ENCODE measurements around the gene SOX8. TPM values are rescaled to one million over a fixed set of nuclear protein-coding genes. Genes with fewer than 3 reads are reported as not detected.

The SOX8 gene
- total RNA-seq, 5 donors from 2014 or later (not counting 1 experiment from before 2014, with no cell fraction given): 4.7 to 5.9 (median 5.1) TPM

DNA sequence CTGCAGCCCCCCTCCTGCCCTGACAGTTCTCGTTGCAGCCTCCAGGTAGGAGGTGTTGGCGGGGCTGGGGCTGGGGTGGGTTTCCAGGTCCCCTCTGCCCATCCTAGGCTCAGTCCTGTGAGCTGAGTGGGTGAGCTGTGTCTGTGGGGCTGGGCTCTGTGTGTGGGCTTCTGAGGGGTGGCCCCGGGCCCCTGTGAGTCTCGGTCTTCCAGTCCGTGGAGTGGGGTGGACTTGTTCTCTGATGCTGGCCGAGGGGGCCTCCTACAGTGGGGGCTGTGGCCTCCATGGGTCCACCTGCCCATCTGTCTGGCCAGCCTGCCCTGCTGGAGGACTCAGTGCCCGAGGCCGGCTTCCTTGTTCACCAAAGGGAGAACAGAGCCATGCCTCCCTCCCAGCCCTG lies 32.7 kb downstream of the SOX8 start:
- CTCF ChIA-PET: no interaction called here
- no peaks in the 10 kb centered on the region for H3K36me3 Mint-ChIP-seq
- Histone ChIP-seq H3K27ac (ENCODE audit: low read length) (no peak overlapping the region), H3K4me1 (ENCODE audit: control insufficient read depth in 1 of 2, extremely low read depth in 1 of 2, insufficient read depth in 2 of 2, low read length in 2 of 2) (peaks cover 0 to 17% of the 10 kb centered on the region in 2 experiments), H3K36me3 (ENCODE audit: control insufficient read depth in 2 of 2, extremely low read depth in 1 of 2, insufficient read depth in 1 of 2, low read length in 1 of 2) (no peaks in the 10 kb centered on the region), H3K4me3 (ENCODE audit: control insufficient read depth in 1 of 2, extremely low read depth in 1 of 2, low read length in 1 of 2) (no peak overlapping the region), H3K27me3 (replicated peaks in 1 of 2; ENCODE audit: control insufficient read depth in 2 of 2, extremely low read depth in 1 of 2, insufficient read depth in 2 of 2, low read length in 1 of 2) (peaks cover 0 to 29% of the 10 kb centered on the region in 2 experiments), H3K9me3 (no peaks in the 10 kb centered on the region)
- no peak overlapping the region for H3K27ac Mint-ChIP-seq
- no peak for ATAC-seq (replicated peaks in 1 of 4)
- H3K4me3 Mint-ChIP-seq: no peak overlapping the region
- POLR2A ChIA-PET: no interaction called here
- peaks cover 0 to 6% of the 10 kb centered on the region in 2 donors for H3K27me3 Mint-ChIP-seq
- no peak for DNase-seq
- 86% methylated on average over 5 of the region's 8 CpGs for WGBS (ENCODE audit: insufficient coverage)
- H3K9me3 Mint-ChIP-seq: no peaks in the 10 kb centered on the region
- peaks cover 2 to 4% (median 4%) of the 10 kb centered on the region in 3 donors for H3K4me1 Mint-ChIP-seq

- H3K36me3 Mint-ChIP-seq: no peaks in the 10 kb centered on the region
- Histone ChIP-seq H3K4me1 (ENCODE audit: control insufficient read depth in 1 of 2, extremely low read depth in 1 of 2, insufficient read depth in 2 of 2, low read length in 2 of 2) (peaks cover 0 to 10% of the 10 kb centered on the region in 2 experiments), H3K27me3 (replicated peaks in 1 of 2; ENCODE audit: control insufficient read depth in 2 of 2, extremely low read depth in 1 of 2, insufficient read depth in 2 of 2, low read length in 1 of 2) (peaks cover 0 to 24% of the 10 kb centered on the region in 2 experiments), H3K4me3 (ENCODE audit: control insufficient read depth in 1 of 2, extremely low read depth in 1 of 2, low read length in 1 of 2) (no peak overlapping the region), H3K36me3 (ENCODE audit: control insufficient read depth in 2 of 2, extremely low read depth in 1 of 2, insufficient read depth in 1 of 2, low read length in 1 of 2) (no peaks in the 10 kb centered on the region), H3K27ac (ENCODE audit: low read length) (no peak overlapping the region), H3K9me3 (no peaks in the 10 kb centered on the region)
- no peak overlapping the region for H3K4me3 Mint-ChIP-seq
- peaks cover 0 to 6% of the 10 kb centered on the region in 2 donors for H3K27me3 Mint-ChIP-seq
- H3K4me1 Mint-ChIP-seq: peaks cover 0 to 2% (median 0%) of the 10 kb centered on the region in 3 donors
- POLR2A ChIA-PET: no interaction called here
- no peak overlapping the region for H3K27ac Mint-ChIP-seq
- WGBS (ENCODE audit: insufficient coverage): 91% methylated on average over 22 of the region's 22 CpGs
- H3K9me3 Mint-ChIP-seq: no peaks in the 10 kb centered on the region
- DNase-seq (no peak), ATAC-seq (replicated peaks in 1 of 4) (no peak)
- CTCF ChIA-PET: no interaction called here
Observed at GRCh38 chr16:1014771-1015495, 33.4 kb downstream of the SOX8 start.

DNA sequence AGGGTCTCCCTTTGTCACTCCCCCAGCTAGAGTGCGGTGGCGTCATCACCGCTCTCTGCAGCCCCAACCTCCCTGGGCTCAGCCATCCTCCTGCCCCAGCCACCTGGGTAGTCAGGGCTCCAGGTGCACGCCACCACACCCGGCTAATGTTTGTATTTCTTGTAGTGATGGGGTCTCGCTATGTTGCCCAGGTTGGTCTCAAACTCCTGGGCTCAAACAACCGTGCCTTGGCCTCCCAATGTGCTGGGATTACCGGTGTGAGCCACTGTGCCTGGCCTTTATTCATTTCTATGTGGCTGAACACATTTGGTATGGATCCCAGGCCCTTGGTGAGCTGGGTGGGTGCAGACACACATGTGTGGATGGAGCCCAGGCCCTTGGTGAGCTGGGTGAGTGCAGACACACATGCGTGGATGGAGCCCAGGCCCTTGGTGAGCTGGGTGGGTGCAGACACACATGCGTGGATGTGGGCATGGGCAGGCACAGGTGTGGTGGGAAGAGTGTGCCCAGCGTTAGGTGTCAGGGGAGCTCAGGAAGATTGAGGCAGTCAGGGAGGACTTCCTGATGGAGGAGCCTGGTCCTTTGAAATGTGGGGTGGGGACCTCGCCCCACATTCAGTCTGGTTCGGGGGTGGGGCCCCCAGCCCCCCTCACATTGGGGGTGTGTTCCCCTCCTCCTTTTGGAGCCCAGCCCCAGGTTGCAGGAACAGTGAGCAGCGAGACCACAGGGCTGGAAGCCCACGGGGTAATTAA lies 37.1 kb downstream of the SOX8 start:
- H3K36me3 Mint-ChIP-seq: no peaks in the 10 kb centered on the region
- H3K4me3 Mint-ChIP-seq: no peak overlapping the region
- Histone ChIP-seq H3K9me3 (no peaks in the 10 kb centered on the region), H3K27ac (ENCODE audit: low read length) (no peak overlapping the region), H3K4me1 (ENCODE audit: control insufficient read depth in 1 of 2, extremely low read depth in 1 of 2, insufficient read depth in 2 of 2, low read length in 2 of 2) (no peaks in the 10 kb centered on the region), H3K4me3 (ENCODE audit: control insufficient read depth in 1 of 2, extremely low read depth in 1 of 2, low read length in 1 of 2) (no peak overlapping the region), H3K36me3 (ENCODE audit: control insufficient read depth in 2 of 2, extremely low read depth in 1 of 2, insufficient read depth in 1 of 2, low read length in 1 of 2) (no peaks in the 10 kb centered on the region), H3K27me3 (replicated peaks in 1 of 2; ENCODE audit: control insufficient read depth in 2 of 2, extremely low read depth in 1 of 2, insufficient read depth in 2 of 2, low read length in 1 of 2) (peaks cover 0 to 35% of the 10 kb centered on the region in 2 experiments)
- ChIA-PET CTCF (no interaction called here), POLR2A (no interaction called here)
- H3K9me3 Mint-ChIP-seq: no peaks in the 10 kb centered on the region
- no peak overlapping the region for H3K27ac Mint-ChIP-seq
- 86% methylated on average over 9 of the region's 15 CpGs for WGBS (ENCODE audit: insufficient coverage)
- H3K4me1 Mint-ChIP-seq: no peaks in the 10 kb centered on the region
- DNase-seq (no peak), ATAC-seq (replicated peaks in 1 of 4) (no peak)
- H3K27me3 Mint-ChIP-seq: no peaks in the 10 kb centered on the region

DNA sequence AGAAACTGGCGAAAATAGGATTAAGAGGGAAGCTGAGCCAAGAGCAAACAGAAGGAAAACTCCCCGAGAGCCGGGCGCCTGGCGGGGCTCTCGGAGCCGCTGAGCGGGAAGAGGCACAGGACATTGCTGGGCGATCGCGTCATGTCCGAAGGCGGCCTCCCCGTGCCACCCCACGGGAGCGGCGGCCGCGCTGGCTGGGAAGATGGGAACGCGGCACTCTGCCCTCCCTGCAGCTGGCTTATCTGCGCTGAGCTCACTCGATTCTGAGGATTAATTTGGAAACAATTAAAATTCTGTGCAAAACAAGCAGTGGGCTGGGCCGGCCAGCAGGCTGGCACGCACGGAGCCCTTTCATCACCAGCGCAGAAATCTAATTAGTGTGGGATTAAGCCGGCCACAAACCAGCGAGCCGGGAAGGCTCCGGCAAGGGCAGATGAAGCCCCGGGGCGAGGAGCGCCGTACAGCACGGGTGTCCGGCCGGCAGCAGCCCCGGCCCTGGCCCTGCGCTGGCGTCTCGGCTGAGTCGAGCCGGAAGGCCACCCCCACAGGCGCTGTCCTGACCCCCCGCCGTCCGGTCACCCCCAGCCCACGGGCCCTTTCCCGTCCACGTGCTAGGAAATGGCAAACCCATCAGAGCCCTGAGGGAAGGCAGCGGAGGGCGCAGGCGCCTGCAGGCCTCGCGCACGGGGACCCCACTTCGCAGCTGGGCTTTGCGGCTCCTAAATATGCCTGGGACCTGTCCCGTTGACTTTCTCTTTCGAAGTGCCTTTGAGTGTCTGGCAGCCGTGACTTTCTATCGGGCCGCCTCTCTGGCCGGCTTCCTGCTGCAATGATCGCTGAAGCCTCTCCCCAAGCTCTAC lies 37.9 kb downstream of the SOX8 start:
- ChIA-PET POLR2A (no interaction called here), CTCF (no interaction called here)
- no peak overlapping the region for H3K27ac Mint-ChIP-seq
- Histone ChIP-seq H3K27me3 (replicated peaks in 1 of 2; ENCODE audit: control insufficient read depth in 2 of 2, extremely low read depth in 1 of 2, insufficient read depth in 2 of 2, low read length in 1 of 2) (peaks cover 0 to 44% of the 10 kb centered on the region in 2 experiments), H3K36me3 (ENCODE audit: control insufficient read depth in 2 of 2, extremely low read depth in 1 of 2, insufficient read depth in 1 of 2, low read length in 1 of 2) (no peaks in the 10 kb centered on the region), H3K4me1 (ENCODE audit: control insufficient read depth in 1 of 2, extremely low read depth in 1 of 2, insufficient read depth in 2 of 2, low read length in 2 of 2) (no peaks in the 10 kb centered on the region), H3K4me3 (ENCODE audit: control insufficient read depth in 1 of 2, extremely low read depth in 1 of 2, low read length in 1 of 2) (no peak overlapping the region), H3K27ac (ENCODE audit: low read length) (no peak overlapping the region), H3K9me3 (no peaks in the 10 kb centered on the region)
- no peaks in the 10 kb centered on the region for H3K9me3 Mint-ChIP-seq
- no peaks in the 10 kb centered on the region for H3K36me3 Mint-ChIP-seq
- 89% methylated on average over 65 of the region's 66 CpGs for WGBS (ENCODE audit: insufficient coverage)
- no peak overlapping the region for H3K4me3 Mint-ChIP-seq
- H3K27me3 Mint-ChIP-seq: no peaks in the 10 kb centered on the region
- ATAC-seq (replicated peaks in 1 of 4) (no peak), DNase-seq (no peak)
- no peaks in the 10 kb centered on the region for H3K4me1 Mint-ChIP-seq

GRCh38 chr16:1020091-1020399 lies 38.5 kb downstream of the SOX8 start:
- no peak overlapping the region for H3K27ac Mint-ChIP-seq
- H3K4me3 Mint-ChIP-seq: no peak overlapping the region
- no peaks in the 10 kb centered on the region for H3K9me3 Mint-ChIP-seq
- DNase-seq: no peak
- H3K4me1 Mint-ChIP-seq: no peaks in the 10 kb centered on the region
- H3K27me3 Mint-ChIP-seq: peaks cover 0 to 2% of the 10 kb centered on the region in 2 donors
- no peak overlapping the region for H3K4me3 ChIP-seq (ENCODE audit: control insufficient read depth in 1 of 2, extremely low read depth in 1 of 2, low read length in 1 of 2)
- H3K36me3 ChIP-seq (ENCODE audit: control insufficient read depth in 2 of 2, extremely low read depth in 1 of 2, insufficient read depth in 1 of 2, low read length in 1 of 2): no peaks in the 10 kb centered on the region
- POLR2A ChIA-PET: no interaction called here
- no peaks in the 10 kb centered on the region for H3K36me3 Mint-ChIP-seq
- H3K27me3 ChIP-seq (replicated peaks in 1 of 2; ENCODE audit: control insufficient read depth in 2 of 2, extremely low read depth in 1 of 2, insufficient read depth in 2 of 2, low read length in 1 of 2): peaks cover 0 to 49% of the 10 kb centered on the region in 2 experiments
- no peaks in the 10 kb centered on the region for H3K9me3 ChIP-seq
- H3K4me1 ChIP-seq (ENCODE audit: control insufficient read depth in 1 of 2, extremely low read depth in 1 of 2, insufficient read depth in 2 of 2, low read length in 2 of 2): no peaks in the 10 kb centered on the region
- H3K27ac ChIP-seq (ENCODE audit: low read length): no peak overlapping the region
- no peak for ATAC-seq (replicated peaks in 1 of 4)
- 73% methylated on average over 11 of the region's 11 CpGs for WGBS (ENCODE audit: insufficient coverage)
- CTCF ChIA-PET: no interaction called here

GRCh38 chr16:1020591-1020990 lies 39.0 kb downstream of the SOX8 start:
- no peaks in the 10 kb centered on the region for H3K36me3 Mint-ChIP-seq
- 94% methylated on average over 5 of the region's 11 CpGs for WGBS (ENCODE audit: insufficient coverage)

More at GRCh38 chr16:1020591-1020990, 39.0 kb downstream of the SOX8 start:
- ChIA-PET POLR2A (no interaction called here), CTCF (no interaction called here)
- ATAC-seq (replicated peaks in 1 of 4) (no peak), DNase-seq (no peak)
- Histone ChIP-seq H3K9me3 (no peaks in the 10 kb centered on the region), H3K4me1 (ENCODE audit: control insufficient read depth in 1 of 2, extremely low read depth in 1 of 2, insufficient read depth in 2 of 2, low read length in 2 of 2) (no peaks in the 10 kb centered on the region), H3K4me3 (ENCODE audit: control insufficient read depth in 1 of 2, extremely low read depth in 1 of 2, low read length in 1 of 2) (no peak overlapping the region), H3K36me3 (ENCODE audit: control insufficient read depth in 2 of 2, extremely low read depth in 1 of 2, insufficient read depth in 1 of 2, low read length in 1 of 2) (no peaks in the 10 kb centered on the region), H3K27ac (ENCODE audit: low read length) (no peak overlapping the region), H3K27me3 (replicated peaks in 1 of 2; ENCODE audit: control insufficient read depth in 2 of 2, extremely low read depth in 1 of 2, insufficient read depth in 2 of 2, low read length in 1 of 2) (peaks cover 0 to 53% of the 10 kb centered on the region in 2 experiments)
- H3K9me3 Mint-ChIP-seq: no peaks in the 10 kb centered on the region
- H3K4me1 Mint-ChIP-seq: no peaks in the 10 kb centered on the region
- H3K27ac Mint-ChIP-seq: no peak overlapping the region
- H3K4me3 Mint-ChIP-seq: no peak overlapping the region
- peaks cover 0 to 2% of the 10 kb centered on the region in 2 donors for H3K27me3 Mint-ChIP-seq

Data from T-cell (primary cell).